Pancreas (tissue), 10 donors: Measurements from ENCODE around the gene MX2. TPM values are rescaled to one million over a fixed set of nuclear protein-coding genes. Genes with fewer than 3 reads are reported as not detected.
"Not testable (repeated sequence)": the region's sequence is repeated elsewhere in the genome, so short reads cannot be mapped to it uniquely, and the experiment has no call there.

ENCODE experiments used
- ATAC-seq, 4 donors: fragments of 200-7000 bp; cut with Tn5 transposase; one replicate each; pipeline versions ENCODE4 v1.8.0 to v1.9.1; 2020; ENCODE audit warnings: mild to moderate bottlenecking in 4 of 4, moderate library complexity in 4 of 4
- DNase-seq, 6 donors: peaks; one replicate each; pipeline ENCODE4 v3.0.0-alpha.2; 2020
- FAIRE-seq: peaks from 2 replicates; lab custom pipeline; 2012; peaks lifted over from hg19 to GRCh38; lab: Jason Lieb, UNC
- H3K27ac ChIP-seq, 4 donors: fragments of 200-600 bp; sonication (generic); 1 replicate in 3 of 4; 2 replicates in 1 of 4; pipeline versions ENCODE4 v1.5.0 to v1.8.0; 2020
- H3K27me3 ChIP-seq, 4 donors: fragments of 200-600 bp; one replicate each; pipeline ENCODE4 v1.8.0; 2021
- H3K36me3 ChIP-seq, 3 donors: fragments of 200-600 bp; sonication (generic) in 1 of 3; one replicate each; pipeline versions ENCODE4 v1.5.0 to v1.8.0; 2020 to 2021
- H3K4me1 ChIP-seq, 3 donors: fragments of 200-600 bp; one replicate each; pipeline ENCODE4 v1.8.0; 2021
- H3K4me3 ChIP-seq, 4 donors: fragments of 200-600 bp; sonication (generic) in 2 of 4; one replicate each; pipeline versions ENCODE4 v1.5.0 to v1.8.0; 2020 to 2021
- H3K9me3 ChIP-seq, 4 donors: fragments of 200-600 bp; one replicate each; pipeline ENCODE4 v1.8.0; 2021
- CTCF ChIP-seq, 4 donors: fragments of 200-600 bp; sonication (generic) in 3 of 4; IDR thresholded peaks; one replicate each; pipeline versions ENCODE4 v1.5.0 to v1.8.0; 2021; ENCODE audit warnings: antibody characterized with exemption in 4 of 4
- WGBS, 2 donors: extraction: QIAGEN DNeasy Blood & Tissue Kit; methylation state at CpG; one replicate each; pipeline ENCODE4 v1.1.7; 2013; 5-methylcytosine and 5-hydroxymethylcytosine counted together
- intact Hi-C, 3 donors: fragments of 100-400 bp; cut with DNase I; formaldehyde crosslinking; loops; one replicate each; pipeline versions ENCODE4 v1.11.1 to v1.14.2; 2022
- polyA plus RNA-seq, 2 donors: library from polyadenylated mRNA; stranded (reverse); fragments of 200-250 nt; gene quantifications; one replicate each; pipeline ENCODE4 v1.2.3, GENCODE V29; 2013
- total RNA-seq, 6 donors: library from RNA; stranded (reverse); fragmentation: NEBNext Ultra II Directional in 4 of 6; extraction: Animal tissue kit (Norgen Biotek cat#: 25700) in 4 of 6; gene quantifications; one replicate each; pipeline versions ENCODE4 v1.2.1 to v1.2.4, GENCODE V29; 2021 to 2023
- donor health status: healthy with polysubstance abuse.
- donor health status: DM: no; HTN: no; CAD: no; lungs with moderate emphysema.
- donor health status: DM: no; HTN: no; CAD: no.
- donor health status: control.
- donor health status: control.
- donor health status: Bipolar disorder and iron deficiency.
- donor health status: DM: yes; HTN: yes; CAD: no.
- donor health status: DM: no; HTN: no; CAD: no.
- donor health status: DM: no; HTN: no; CAD: no.
- donor health status: DM: yes; HTN: yes; CAD: no.

The MX2 gene
- total and polyA plus RNA-seq, 8 donors = 2.0 to 5.4 (median 4.1) TPM

GRCh38 chr21:41357546-41357945 lies 4.3 kb upstream of the MX2 start:
- ATAC-seq (no peak), DNase-seq (peak in 1 of 6 donors; percentile 26), FAIRE-seq (no peak)
- no peaks in the 10 kb centered on the region for H3K27me3 ChIP-seq
- H3K27ac ChIP-seq = no peak overlapping the region
- 55 to 63% methylated on average over 8 of the region's 8 CpGs for WGBS, 2 donors
- no peaks in the 10 kb centered on the region for H3K9me3 ChIP-seq
- peaks cover 0 to 5% (median 0%) of the 10 kb centered on the region in 3 donors for H3K36me3 ChIP-seq
- H3K4me1 ChIP-seq = no peaks in the 10 kb centered on the region
- intact Hi-C loops = no loop called here
- H3K4me3 ChIP-seq = no peak overlapping the region
- no peak for TF ChIP-seq CTCF (IDR thresholded peaks at IDR 0.05)

GRCh38 chr21:41358193-41359166 lies 3.3 kb upstream of the MX2 start:
- 76 to 80% methylated on average over 9 of the region's 9 CpGs for WGBS, 2 donors
- DNase-seq = peak in 1 of 6 donors; percentile 32

GRCh38 chr21:41359286-41359685 lies 2.5 kb upstream of the MX2 start:
- no peak for TF ChIP-seq CTCF (IDR thresholded peaks at IDR 0.05)
- Histone ChIP-seq H3K27ac (no peak overlapping the region), H3K4me1 (no peaks in the 10 kb centered on the region), H3K36me3 (peaks cover 0 to 1% (median 0%) of the 10 kb centered on the region in 3 donors), H3K27me3 (no peaks in the 10 kb centered on the region), H3K4me3 (no peak overlapping the region), H3K9me3 (no peaks in the 10 kb centered on the region)
- FAIRE-seq (no peak), DNase-seq (peak in 1 of 6 donors; percentile 50), ATAC-seq (no peak)
- 81 to 91% methylated on average over 12 of the region's 12 CpGs for WGBS, 2 donors
- intact Hi-C loops = no loop called here

More at GRCh38 chr21:41358193-41359166, 3.3 kb upstream of the MX2 start:
- peaks cover 0 to 5% (median 0%) of the 10 kb centered on the region in 3 donors for H3K36me3 ChIP-seq
- ATAC-seq (no peak), FAIRE-seq (no peak)
- H3K9me3 ChIP-seq = no peaks in the 10 kb centered on the region
- intact Hi-C loops = no loop called here
- no peak overlapping the region for H3K27ac ChIP-seq
- H3K4me3 ChIP-seq = no peak overlapping the region
- no peaks in the 10 kb centered on the region for H3K27me3 ChIP-seq
- H3K4me1 ChIP-seq = no peaks in the 10 kb centered on the region
- TF ChIP-seq CTCF (IDR thresholded peaks at IDR 0.05) = no peak

GRCh38 chr21:41359754-41360071 lies 2.1 kb upstream of the MX2 start:
- not testable (repeated sequence) for DNase-seq, H3K4me3 ChIP-seq, FAIRE-seq, H3K4me1 ChIP-seq, H3K27ac ChIP-seq, H3K9me3 ChIP-seq, H3K36me3 ChIP-seq, H3K27me3 ChIP-seq, ATAC-seq
- 69 to 75% methylated on average over 4 of the region's 4 CpGs for WGBS, 2 donors
- intact Hi-C loops = loop anchor here in 1 of 3 donors (10.0 kb wide), 1 partner anchor 95 kb away; no protein-coding TSS in a partner anchor

- Histone ChIP-seq H3K27ac (no peak overlapping the region), H3K36me3 (no peaks in the 10 kb centered on the region), H3K4me1 (no peaks in the 10 kb centered on the region), H3K9me3 (no peaks in the 10 kb centered on the region), H3K4me3 (no peak overlapping the region), H3K27me3 (no peaks in the 10 kb centered on the region)
- intact Hi-C loops = loop anchor here in 1 of 3 donors (10.0 kb wide), 1 partner anchor 95 kb away; no protein-coding TSS in a partner anchor
- ATAC-seq (peak; percentile 71 to 89 (median 84)), FAIRE-seq (no peak), DNase-seq (peak in 5 of 6 donors; percentile 61 to 74 (median 64))
- 51 to 66% methylated on average over 22 of the region's 22 CpGs for WGBS, 2 donors
- peak in 2 of 4 donors; percentile 12 to 19 for TF ChIP-seq CTCF (IDR thresholded peaks at IDR 0.05)
Measured at GRCh38 chr21:41360072-41360821, 1.6 kb upstream of the MX2 start.
